Epithelial cell of esophagus (primary cell): ENCODE data around the gene DCXR.

ENCODE experiments used
- DNase-seq: peaks from one replicate; pipeline ENCODE4 v3.0.0; 2010; ENCODE audit warnings: low read depth
- H3K4me3 ChIP-seq: 2 replicates; pipeline ENCODE4 v1.5.1; 2011; ENCODE audit warnings: mild to moderate bottlenecking, low read length, control low read depth
- TF ChIP-seq, protein P1 (sequence below): IDR thresholded peaks from 2 replicates; pipeline ENCODE4 v1.5.1; 2011; ENCODE audit warnings: low read depth, mild to moderate bottlenecking, low read length, control low read depth, inconsistent platforms; ENCODE audit not compliant: insufficient read depth; ENCODE audit errors: missing control alignments

Gene DCXR

DNA sequence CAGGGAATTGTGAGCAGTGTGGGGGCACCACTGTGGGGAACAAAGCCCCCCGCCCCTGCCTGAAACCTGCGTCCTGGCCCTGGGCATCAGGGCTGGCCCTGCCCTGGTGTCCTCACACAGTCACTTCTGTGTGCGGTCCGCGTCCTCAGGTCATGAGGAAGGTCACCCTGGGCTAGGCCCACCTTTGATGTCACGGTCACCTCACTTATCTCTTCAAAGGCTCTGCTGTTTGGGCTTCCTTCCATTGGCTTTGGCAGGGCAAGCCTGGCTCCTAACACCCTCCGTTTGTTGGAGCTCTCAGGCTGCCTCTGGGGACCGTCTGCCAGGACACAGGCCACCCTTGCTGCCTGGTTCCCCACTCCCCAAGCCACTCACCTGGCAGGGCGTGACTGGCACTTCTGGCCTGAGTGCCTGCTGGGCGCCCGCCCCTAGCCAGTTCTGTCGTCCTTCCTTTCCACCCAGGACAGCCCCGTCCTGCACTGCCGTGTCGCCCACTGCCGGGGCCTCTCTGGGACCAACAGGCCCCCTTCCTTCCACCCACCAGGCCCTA is 23.6 kb downstream of the DCXR start:
- no peak for DNase-seq
- TF ChIP-seq, protein P1, sequence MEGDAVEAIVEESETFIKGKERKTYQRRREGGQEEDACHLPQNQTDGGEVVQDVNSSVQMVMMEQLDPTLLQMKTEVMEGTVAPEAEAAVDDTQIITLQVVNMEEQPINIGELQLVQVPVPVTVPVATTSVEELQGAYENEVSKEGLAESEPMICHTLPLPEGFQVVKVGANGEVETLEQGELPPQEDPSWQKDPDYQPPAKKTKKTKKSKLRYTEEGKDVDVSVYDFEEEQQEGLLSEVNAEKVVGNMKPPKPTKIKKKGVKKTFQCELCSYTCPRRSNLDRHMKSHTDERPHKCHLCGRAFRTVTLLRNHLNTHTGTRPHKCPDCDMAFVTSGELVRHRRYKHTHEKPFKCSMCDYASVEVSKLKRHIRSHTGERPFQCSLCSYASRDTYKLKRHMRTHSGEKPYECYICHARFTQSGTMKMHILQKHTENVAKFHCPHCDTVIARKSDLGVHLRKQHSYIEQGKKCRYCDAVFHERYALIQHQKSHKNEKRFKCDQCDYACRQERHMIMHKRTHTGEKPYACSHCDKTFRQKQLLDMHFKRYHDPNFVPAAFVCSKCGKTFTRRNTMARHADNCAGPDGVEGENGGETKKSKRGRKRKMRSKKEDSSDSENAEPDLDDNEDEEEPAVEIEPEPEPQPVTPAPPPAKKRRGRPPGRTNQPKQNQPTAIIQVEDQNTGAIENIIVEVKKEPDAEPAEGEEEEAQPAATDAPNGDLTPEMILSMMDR, result no peak
- no peak overlapping the region for H3K4me3 ChIP-seq

DNA sequence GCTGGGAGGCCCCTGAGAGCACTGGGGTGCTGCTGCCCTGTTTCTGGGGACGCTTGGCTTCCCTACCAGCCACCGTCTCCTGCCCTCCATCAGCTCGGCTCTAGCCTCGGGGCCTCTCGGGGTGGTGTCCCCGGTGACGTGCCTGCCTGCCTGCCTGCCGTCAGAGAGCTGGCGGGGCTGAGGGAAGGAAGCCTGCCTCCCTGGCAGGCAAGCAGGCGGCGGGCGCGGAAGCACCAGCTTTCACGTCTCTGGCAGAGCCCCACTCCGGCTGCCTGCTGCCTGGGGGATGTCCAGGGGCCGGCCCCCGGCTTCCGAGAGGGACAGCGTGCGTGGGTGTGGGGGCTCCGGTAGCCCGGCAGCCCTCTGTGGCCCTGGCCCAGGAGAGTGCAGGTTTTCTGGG is 24.2 kb downstream of the DCXR start:
- no peak overlapping the region for H3K4me3 ChIP-seq
- DNase-seq, result peak; percentile 64
- TF ChIP-seq, protein P1, result no peak

DNA sequence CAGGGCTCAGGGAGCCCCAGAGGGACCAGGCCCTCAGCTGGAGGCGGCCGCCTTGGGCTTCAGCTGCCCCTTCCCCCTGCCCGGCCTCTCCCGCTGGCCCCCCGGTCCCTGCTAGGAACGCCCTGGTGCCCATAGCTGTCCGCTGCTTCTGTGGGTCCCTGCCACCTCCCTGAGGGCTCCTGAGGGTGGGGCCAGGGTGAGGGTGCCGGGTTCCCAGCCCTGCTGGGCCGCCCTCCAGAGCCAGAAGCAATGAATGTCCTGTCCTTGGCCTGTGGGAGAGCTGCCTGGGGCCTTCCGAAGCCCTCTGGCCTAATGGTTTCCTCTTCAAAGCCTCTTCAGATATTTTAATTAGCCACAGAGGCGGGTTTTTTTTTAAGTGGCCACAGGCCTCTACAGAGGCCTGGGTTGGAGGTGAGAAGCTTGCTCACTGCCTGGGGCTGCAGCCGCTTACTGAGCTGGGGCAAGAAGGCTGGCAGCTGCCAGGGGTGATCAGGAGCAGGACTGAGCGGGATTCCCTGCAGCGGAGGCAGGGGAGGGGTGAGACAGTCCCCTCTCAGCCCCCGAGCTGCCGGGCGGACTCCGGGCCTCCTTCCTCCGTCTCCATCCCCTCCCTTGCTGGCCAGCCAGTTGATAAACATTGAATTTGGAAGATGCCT is 24.7 kb downstream of the DCXR start:
- DNase-seq, result no peak
- TF ChIP-seq, protein P1, result no peak
- no peak overlapping the region for H3K4me3 ChIP-seq

DNA sequence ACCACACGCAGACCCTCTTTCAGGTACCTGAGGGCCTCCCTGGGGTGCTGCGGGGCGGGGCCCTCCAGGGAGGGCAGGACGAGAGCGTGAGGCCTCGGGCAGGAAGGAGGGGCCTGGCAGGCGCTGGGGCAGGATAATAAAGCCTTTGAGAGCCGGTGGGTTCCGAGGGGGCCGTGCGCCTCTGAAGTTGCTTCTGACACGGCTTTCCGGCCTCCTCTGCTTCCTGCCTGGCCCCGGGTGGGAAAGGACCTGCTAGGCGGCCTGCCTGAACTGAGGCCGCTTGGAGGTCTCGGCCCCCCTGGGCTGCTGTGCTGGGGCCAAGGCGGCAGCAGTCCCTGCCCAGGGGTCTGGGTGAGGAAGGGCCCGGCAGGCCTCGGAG is 25.2 kb downstream of the DCXR start:
- H3K4me3 ChIP-seq, result no peak overlapping the region
- TF ChIP-seq, protein P1, result no peak
- no peak for DNase-seq

DNA sequence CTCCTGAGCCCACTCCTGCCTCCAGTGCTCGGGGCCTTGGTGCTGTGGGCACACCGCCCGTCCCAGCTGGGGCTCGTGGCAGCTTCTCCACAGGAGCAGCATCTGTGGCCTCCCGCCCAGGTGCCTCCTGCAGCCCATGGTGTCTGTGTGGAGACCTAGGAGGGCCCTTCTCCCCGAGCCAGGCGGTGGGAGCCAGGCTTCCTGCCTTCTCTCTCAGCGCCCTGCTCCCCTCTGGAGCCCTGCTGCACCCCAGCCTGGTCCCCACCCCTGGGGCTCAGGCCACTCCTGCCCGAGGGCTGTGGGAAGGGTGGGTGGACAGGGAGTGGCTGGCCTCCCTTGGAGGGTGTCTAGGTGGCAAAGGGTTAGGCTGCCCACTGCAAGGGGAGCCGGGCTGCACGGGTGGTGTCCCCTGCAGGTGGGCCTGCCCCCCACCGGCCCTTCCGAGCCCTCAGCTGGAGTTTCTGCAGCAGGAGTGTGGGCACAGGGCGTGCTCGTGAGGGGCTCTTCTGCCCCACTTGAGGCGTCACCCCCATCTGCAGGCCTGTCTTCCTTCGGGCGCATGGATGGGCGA is 25.8 kb downstream of the DCXR start:
- no peak for DNase-seq
- TF ChIP-seq, protein P1, result no peak

DNA sequence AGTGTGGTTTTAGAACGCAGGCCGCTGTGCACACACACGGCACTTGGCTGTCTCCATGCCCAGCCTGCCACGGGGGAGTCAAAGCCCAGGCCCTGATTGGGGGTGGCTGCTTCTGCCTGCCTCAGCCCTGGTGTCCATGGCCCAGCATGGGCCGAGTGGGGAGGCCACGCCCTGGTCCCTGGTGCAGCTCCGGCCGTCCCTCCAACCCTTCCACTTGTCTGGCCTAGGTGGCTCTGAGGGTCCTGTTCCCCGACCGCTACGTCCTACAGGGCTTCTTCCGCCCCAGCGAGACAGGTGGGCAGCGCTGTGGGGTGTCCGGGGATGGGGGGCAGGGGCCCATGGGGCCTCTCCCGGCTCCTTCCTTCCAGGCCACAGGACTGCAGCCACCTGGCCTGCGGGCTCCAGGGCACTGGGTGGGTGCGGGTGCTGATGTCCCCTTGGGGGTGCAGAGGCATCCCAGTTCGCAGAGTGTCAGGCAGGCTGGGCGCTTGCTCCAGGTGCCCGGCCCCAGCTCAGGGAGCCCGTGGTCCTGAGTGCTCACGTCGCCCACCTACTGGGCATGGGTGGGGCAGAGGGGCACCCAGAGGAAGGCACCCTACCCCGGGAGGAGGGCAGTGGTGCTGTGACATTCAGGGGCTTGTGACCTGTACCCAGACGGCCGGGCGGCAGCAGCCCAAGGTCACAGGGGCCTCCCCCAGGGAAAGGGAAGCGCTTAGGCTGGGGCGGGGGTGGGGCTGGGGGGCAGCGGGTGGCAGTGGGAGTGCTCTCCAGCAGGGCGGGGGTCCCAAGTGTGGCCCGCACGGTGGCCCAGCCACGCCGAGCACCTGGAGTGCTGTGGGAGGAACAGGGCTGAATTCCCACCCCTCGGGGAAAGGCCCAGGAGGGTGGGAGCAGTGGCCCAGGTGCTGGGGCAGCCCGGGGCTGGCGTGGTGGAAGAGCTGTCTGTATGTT is 26.6 kb downstream of the DCXR start:
- H3K4me3 ChIP-seq, result no peak overlapping the region
- TF ChIP-seq, protein P1, result no peak
- no peak for DNase-seq

More for the DNA sequence above, 25.8 kb downstream of the DCXR start:
- H3K4me3 ChIP-seq, result no peak overlapping the region
